Measurements from ENCODE around the gene NDUFB6.
"Not testable (repeated sequence)": the region's sequence is repeated elsewhere in the genome, so short reads cannot be mapped to it uniquely, and the experiment has no call there.

Gene NDUFB6

DNA sequence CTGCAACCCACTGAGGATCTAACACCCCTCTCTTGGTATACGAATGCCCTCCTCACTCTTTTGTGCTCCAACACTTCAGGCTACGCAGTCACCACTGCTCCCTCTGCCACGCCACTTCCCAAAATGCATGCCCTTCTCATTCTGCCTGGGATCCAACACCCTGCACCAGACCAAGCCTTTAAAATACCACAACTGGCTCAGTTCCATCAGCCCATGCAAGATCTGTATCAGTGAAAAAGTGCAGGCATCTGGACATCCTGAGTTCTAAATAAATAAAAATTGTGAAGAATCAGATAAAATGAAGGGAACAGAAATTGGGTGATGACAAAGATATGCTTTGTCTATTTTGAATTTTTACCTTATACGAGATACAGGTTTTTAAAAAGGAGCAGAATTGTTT is 2.7 kb downstream of the NDUFB6 start:
- no peak for DNase-seq

DNA sequence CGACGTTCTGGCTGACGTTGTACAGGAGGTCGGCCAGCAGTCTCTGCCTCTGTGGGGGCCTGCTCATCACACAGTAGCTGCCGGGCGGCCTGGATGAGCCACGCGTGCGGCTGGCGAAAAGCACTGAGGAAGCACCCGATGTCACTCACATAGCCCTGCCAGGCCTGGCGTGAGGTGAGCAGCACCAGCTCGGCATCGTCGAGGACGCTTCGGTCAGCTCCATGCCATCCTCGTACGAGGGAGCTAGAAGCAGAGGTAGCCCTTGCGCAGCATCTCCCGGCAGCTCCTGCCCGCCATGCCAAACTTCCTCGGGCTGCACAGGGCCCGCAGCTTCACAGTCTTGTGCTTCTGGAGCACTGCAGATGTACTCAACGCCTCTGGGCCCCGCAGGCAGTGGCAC is 6.2 kb downstream of the NDUFB6 start:
- DNase-seq = no peak

DNA sequence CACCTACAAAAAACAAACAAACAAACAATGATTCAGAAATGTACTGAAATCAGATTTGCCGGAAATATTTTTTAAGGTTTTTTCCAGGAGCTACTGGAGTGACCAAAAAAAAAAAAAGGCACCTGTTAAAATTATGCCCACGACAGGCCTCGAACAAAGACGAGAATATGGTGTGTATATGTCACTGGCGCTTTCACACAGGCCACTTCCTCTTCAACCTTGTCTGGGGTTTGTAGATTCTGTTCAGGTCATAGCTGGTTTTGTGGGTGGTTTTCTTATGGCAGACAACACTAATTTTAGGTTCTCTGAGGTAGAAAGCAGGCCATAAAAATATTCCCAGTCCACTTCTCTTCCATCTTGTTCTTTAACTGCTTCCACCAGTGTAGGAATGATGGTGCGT is 7.0 kb downstream of the NDUFB6 start:
- DNase-seq = no peak

DNA sequence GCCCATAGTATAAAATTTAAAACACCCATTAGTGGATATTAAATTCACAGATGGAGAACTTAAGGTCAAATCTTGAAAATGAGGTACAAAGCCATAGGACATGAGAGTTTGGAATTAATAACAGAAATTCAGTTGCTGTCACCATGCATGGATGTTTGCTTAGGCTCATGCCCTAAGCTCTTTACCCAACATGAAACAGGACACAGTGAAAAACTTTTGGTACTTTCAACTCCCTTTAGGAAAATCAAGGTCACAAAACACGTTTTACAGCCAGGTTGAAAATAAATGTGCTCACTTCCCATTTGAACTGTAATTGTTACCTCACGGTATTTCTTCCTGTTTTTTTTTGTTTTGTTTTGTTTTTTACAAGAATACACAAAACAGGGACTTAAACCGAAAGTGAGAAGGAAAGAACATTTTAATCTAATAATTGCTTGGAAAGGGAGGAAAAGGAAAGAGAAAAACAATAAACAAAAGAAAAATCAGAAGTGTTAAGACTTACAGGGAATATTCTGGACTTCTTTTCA is 14.5 kb downstream of the NDUFB6 start:
- DNase-seq = no peak

DNA sequence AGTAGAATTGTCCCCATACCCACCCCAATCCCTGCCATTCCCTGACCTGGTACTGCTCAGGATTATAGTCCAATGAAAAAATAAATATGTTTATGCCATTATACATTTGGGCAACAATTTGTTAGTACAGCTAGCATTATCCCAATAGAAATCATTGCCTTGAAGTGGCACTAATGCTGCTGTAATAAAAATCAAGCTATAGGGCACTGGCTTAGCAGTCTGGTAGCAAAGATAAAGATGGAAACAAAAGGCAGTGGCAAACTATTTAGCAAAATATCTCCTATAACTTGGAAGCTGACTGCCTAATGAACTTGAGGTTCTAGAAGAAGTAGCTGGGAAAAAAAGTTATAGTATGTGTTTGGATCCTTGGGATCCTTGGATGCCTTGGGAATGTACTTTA is 18.4 kb downstream of the NDUFB6 start:
- DNase-seq = no peak

DNA sequence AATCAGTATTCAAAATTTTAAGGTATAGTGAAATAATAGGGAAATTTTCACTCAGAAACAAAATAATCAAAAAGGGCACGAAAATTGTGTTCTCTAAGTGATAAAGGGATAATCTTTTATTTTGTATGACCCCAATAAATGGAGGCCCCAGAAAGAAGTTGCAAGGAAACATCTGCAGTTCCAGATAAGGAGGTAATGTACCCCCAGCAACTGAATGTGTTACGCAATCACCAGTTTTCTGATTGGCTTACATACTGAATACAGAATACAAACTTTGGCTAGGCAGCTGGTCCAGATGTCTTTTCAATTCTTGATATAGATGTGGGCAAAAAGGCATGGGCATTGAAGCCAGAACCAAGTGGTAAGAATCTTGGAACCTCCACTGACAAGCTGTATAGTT is 18.9 kb downstream of the NDUFB6 start:
- DNase-seq = no peak

DNA sequence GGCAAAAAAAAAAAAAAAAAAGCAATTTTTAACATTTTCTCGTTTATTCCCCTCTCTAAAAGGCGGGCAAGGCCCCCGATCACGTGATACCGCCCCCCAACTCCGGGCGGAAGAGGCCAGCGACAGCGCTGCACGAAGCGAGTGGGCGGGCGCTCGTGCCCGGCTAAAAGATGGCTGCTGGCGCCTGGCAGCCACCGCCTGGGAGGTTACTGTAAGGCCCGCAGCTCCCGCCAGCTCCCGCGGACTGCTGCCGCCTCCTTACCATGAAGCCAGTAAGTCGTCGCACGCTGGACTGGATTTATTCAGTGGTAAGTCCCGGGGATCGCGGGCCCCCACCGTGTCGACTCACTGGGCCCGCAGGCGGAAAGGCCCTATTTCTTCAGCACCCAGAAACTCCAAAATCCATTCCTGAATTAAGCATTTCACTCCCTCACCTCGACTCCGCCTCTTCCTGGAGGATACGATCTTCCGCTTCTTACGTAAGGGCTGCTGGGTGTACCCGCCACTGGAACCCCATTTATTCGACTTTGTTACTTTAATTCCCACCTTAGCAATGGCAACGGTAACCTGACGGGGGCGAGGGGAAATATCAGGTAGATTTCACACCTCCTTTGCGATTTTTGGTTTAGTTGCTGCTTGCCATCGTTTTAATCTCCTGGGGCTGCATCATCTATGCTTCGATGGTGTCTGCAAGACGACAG is 20.6 kb downstream of the NDUFB6 start, which contains the start of the genes SMIM27 and TOPORS:
SMIM27 (plus strand) TSS at position 156 of the 701 bp plus-strand sequence; CDS start at position 264, 108 bp downstream.
TOPORS (minus strand) TSS at position 415 of the 701 bp plus-strand sequence; CDS start at position 265, 150 bp downstream.
- DNase-seq = peak; percentile 90 to 92

DNA sequence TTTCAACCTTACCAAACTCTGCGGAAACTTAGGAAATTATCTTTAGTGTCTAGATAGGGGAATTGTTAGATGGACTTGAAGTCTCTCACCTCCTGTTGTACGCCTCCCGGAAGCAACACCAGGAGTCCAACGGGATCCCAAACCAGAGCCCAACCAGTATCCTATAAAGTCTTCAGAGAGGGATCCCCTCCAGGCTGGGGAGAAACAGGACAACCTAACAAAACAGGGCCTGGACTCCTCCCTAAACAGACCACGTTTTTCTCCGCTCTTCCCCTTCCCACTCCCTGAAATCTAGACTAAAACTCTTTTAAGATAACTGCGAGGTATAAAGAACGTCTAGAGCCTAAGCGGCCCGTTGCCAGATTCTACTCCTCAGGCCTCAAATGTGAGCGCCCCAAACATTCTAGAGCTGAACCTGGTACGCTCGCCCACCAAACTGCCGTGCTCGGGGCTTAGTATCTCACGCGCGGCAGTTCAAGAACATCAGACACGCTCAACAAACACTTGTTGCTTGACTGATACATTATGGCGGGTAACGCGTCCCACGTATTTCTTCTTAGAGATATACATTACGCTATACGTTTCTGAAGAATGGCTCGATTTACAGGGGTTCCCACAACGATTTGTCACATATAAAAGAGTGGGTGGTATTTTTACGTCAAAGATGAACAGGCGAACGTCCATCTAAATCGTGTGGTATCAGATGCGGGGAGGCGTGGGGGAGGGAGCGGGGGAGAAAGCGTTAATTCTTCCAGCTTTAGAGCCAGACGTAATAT is 21.5 kb downstream of the NDUFB6 start:
- peak; percentile 44 to 47 for DNase-seq

DNA sequence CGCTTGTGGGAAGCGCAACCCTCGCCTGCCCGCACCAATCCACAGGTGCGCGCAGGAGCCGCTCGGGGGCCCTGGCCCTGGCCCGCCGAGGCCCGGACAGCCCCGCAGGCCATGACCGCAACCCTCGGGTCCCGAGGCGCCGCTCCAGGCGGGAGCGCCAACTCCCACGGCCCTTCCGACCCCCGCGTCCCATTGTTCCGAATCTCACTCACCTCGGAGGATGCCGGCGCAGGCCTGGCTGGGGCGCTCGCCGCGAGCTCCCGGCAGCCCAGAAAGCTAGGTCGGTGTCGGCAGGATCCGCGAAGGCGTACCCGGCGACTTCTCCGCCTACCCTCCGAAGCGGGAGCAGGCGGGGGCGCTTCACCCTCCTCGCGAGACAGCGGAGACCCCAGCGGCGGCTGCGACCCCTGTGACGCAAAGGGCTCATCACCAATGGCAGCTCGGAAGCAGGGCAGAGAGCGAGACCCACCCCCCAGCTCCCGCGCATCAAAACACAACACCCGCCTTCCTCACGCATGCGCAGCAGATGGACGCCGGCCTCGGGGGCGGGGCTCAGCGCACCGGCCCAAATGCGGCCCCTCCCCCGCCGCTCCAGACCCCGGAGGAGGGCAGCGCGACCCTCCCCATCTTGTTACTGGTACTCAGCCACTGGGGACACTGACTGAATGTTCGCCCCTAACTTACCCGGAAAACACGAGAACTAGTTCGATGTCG is 22.2 kb downstream of the NDUFB6 start:
- DNase-seq = peak; percentile 93 to 95

DNA sequence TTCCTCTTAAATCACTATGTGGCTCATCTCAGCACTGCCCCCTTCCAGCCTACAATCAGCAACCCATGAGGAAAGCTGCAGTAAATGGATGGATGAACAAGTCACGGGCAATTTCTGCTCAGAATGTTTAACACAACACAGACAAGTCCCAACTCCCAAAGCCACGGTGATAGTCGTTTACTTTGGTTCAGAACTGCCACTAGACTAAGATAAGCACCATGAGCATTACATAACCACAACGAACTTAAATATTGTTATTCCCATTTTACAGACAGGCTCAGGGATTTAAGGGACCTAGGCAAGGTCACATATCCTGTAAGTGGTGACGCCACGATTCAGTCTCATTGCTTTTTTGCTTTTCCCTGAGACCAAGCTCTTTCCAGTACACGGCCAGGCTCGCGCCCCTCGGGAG is 22.8 kb downstream of the NDUFB6 start:
- DNase-seq = no peak

DNA sequence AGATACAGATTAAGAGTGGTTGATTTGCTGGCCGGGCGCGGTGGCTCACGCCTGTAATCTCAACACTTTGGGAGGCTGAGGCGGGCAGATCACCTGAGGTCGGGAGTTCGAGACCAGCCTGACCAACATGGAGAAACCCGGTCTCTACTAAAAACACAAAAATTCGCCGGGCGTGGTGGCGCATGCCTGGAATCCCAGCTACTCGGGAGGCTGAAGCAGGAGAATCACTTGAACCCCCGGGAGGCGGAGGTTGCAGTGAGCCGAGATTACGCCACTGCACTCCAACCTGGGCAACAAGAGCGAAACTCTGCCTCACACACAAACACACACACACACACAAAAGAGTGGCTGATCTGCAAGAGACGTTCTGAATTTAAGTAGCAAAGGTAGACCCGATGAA is 24.7 kb downstream of the NDUFB6 start:
- not testable (repeated sequence) for DNase-seq

DNA sequence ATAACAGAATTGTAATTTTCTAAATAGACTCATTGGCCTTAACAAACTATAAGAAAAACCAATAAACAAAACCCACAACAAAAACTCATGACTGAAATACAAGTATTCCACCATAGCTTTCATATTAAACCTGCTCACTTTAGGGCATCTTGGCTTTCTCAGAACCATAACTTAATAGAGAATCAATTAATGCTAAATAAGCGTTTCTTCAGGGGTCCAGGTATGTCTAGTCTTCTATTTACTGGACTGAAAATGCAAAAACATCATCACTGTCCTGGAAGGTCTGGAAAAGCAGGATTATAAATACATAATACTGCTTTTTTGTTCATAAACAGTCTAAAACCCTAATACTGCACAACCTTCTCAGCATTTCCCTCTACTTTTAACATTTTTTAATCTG is 27.1 kb downstream of the NDUFB6 start:
- no peak for DNase-seq

DNA sequence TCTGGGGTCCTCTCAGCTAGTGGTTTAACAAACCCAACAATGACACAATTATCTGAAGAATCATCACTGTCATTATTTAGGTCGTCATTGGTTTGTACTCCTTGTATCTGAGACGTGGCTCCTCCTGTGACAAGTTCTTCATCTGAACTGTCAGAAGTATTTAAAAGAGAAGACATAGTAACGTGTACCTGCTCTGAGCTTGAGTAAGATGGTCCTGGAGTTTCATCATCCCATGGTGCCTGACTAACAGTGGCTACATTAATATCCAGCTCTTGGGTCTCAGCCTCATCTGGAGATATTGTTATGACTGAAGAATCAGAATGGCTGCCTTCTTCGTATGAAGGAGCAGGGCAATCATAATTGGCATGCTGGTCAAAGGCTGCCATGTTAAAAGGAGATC is 29.9 kb downstream of the NDUFB6 start:
- DNase-seq = no peak

DNA sequence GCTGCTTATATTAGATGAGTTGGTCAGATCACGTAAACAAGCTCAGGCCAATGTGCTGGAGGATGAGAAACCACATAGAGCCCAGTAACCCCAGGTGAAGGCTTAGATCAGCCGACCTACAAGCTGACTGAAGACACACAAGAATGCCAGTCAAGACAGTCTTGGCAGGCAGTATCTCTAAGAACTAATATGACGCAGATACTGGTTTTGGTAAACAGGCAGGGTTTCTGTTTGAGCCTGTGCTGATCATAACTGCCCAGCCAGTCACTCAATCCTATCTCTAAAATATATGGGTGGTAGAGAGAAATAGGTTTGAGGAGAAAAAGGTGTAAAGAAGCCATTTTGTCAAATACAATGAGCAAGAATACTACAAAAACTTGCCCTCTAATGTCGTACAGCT is 39.1 kb downstream of the NDUFB6 start:
- DNase-seq = no peak

DNA sequence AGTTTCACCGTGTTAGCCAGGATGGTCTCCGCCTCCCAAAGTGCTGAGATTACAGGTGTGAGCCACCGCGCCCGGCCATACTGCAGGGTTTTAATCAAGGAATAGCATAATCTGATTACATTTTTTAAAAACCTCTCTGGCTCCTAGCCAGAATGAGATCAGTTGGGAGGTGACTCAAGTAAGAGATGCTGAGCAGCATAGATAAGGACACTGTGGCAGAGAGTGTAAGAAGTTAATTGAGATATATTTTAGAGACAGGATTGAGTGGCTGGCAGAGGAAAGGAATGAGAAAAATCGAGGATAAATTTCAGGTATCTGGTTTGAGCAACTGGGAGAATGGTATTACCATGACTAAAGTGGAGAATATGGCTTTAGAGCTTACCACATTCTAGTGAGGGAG is 39.6 kb downstream of the NDUFB6 start:
- no peak for DNase-seq

DNA sequence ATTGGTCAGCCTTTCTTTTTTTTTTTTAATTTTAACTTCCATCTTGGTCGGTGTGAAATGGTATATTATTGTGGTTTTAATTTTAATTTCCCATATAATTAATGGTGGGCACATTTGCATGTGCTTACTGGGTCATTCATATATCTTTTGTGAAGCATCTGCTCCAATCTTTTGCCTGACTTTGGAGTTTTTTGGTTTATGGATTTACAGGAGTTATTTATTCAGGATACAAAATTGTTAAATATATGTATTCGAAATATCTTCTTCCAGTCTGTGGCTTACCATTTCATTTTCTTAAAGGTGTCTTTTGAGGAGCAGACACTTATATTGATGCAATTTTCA is 46.3 kb downstream of the NDUFB6 start:
- DNase-seq = no peak

DNA sequence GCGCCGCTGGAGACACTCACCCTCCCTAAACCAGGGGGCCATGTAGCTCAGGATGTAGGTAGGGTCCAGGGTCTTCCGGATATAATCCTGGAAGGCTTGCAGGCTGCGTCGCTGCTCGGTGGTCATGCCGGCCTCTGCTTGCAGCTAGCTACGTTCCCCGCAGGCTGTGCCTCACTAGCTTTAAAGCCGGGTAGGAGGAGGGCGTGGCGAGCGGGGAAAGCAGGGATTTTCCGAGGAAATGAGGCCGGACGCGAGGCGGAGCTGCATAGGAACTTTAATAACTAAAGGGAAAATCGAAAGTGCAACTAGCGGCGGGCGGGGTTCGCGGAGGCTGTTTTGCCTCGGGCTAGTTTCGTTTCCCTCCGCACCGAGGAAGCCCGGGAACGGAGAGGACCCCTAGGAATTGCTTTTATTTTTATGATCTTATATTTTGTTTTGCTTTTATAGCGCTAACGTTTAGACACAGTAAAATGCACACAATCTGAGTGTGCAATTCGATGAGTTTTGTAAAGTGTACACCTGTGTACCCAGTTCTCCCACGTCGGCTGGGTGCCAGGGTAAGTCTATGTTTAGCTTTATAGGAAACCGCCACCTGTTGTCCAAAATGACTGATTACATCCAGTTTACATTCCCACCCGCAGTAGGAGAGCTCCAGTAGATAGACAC is 46.8 kb downstream of the NDUFB6 start, which contains the start of gene RIGI:
RIGI (minus strand) TSS at position 156 of the 666 bp plus-strand sequence; CDS start at position 126, 30 bp downstream.
- DNase-seq = peak; percentile 81 to 82

DNA sequence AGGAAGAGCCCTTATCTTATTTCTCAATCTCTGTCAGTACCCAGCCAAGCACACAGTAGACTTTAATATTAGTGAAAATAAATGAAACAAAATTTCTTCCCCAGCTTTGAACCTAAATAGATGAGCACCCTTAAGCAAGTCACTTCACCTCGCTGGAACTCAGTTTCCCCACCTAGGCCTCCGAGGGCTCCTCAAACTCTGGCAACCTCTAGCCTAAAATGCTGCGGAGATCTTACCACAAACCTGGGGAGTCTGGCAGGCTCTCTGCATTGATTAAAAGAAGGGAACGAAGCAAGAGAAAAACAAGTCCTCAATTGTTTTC is 47.3 kb downstream of the NDUFB6 start:
- DNase-seq = no peak

DNA sequence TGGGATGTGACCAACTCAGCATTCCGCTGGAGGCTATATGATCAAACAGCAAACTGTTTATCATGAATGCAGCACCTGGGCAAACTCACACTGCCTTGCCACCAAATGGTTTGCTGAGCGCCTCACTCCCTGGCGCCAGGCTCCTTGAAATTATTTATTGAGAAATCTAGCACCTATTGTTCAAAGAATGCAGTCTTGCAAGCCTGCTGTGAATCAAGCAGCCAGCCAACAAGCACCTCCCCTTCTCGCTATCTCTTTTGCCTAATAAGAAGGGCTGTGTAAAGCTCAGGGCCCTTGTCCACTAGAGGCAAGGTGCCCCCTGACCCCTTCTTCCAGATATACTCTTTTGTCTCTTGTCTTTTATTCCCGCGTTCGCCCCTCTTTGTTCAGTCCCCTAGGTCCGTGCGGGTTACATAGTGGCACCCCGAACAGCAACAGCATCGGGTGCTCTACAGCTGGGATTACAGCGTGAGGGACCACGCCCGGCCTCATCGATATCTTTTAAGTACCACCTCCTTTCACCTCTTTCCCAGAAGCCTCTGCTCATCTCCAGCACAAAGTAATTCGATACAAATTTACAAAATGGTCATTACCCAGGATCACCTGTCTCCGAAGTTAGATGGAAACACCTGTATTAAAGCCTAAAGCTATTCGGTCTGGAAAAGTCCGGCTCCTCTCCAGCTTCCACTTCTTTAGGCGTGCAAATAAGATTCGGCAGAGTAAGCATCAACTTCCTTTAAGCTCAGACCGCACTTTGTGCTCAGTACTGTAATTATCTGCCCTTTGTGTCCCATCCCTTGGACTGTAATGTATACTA is 47.9 kb downstream of the NDUFB6 start:
- DNase-seq = peak; percentile 7 to 12

DNA sequence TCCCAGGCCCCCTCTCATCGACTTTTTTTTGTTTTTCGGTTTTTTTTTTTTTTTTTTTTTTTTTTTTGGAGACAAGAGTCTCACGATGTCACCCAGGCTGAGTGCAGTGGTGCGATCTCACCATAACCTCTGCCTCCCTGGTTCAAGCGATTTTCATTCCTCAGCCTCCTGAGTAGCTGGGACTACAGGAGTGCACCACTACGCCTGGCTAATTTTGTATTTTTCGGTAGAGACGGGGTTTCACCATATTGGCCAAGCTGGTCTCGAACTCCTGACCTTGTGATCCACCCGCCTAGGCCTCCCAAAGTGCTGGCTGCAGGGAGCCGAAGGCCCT is 48.4 kb downstream of the NDUFB6 start:
- DNase-seq = not testable (repeated sequence)

DNA sequence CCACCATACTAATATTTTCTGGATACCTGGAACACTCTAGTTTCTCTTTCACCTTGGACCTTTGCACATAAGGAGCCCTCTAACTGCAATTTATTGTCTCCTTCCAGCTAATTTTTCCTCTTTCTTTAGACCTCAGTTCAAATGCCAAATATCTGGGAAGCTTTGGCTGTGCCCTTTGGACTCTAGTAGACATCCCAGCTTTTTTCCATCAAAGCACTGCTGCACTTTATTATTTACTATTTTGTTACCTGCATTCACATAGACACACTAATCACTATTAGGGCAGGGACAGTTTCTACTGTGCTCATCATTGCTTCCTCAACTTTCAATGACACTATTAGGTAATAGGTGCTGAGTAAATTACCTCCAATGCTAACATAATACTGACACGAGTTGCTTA is 49.0 kb downstream of the NDUFB6 start:
- no peak for DNase-seq

DNA sequence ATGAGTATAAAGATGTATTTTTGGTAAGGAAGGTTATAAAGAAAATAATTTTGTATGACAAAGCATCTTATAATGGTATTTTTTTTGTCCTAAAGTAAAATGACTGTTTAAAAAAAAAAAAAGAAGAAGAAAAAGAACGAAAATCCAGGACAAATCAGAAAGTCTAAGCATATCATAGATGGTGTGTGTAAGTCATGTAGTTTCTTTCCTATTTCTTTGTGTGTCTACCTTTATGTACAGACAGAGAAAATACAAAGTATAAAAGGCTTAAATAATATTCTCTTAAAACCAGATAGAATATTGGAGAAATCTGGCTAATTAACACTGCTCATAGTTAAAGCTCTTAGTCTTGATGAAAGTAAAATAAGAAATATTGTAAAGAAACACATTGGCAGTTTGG is 54.7 kb downstream of the NDUFB6 start:
- DNase-seq = no peak

Data from activated CD4-positive, alpha-beta T cell treated with anti-CD3 and anti-CD28 coated beads for 4 hours (primary cell).